Neural cell (in vitro differentiated cells): ENCODE measurements around the gene WDR59. TPM values are rescaled to one million over a fixed set of nuclear protein-coding genes. Genes with fewer than 3 reads are reported as not detected.

Experiments
- H2AFZ ChIP-seq: fragments of 200-600, 300-800 bp; sonication (generic), shearing (Covaris generic); 2 replicates; pipeline ENCODE4 v1.6.0; 2014; ENCODE audit warnings: low read depth, mild to moderate bottlenecking, antibody characterized with exemption, low read length, moderate library complexity
- H3F3A ChIP-seq: fragments of 200-600 bp; shearing (Covaris generic); 2 replicates; pipeline ENCODE4 v1.6.1; 2016; ENCODE audit warnings: mild to moderate bottlenecking, moderate library complexity, mixed read lengths, antibody characterized with exemption, low read length; ENCODE audit not compliant: insufficient read depth, poor library complexity, severe bottlenecking
- H3K27ac ChIP-seq: fragments of 200-600, 300-800 bp; sonication (generic), shearing (Covaris generic); 2 replicates; pipeline ENCODE4 v1.5.1; 2014; ENCODE audit warnings: mild to moderate bottlenecking, low read length, moderate library complexity
- H3K27me3 ChIP-seq: fragments of 300-800, 200-600 bp; sonication (generic), shearing (Covaris generic); 2 replicates; pipeline ENCODE4 v1.6.0; 2014; ENCODE audit warnings: mild to moderate bottlenecking, low read depth, low read length, moderate library complexity; ENCODE audit not compliant: insufficient read depth
- H3K36me3 ChIP-seq: fragments of 300-800, 200-600 bp; sonication (generic), shearing (Covaris generic); 2 replicates; pipeline ENCODE4 v1.5.1; 2014; ENCODE audit warnings: mild to moderate bottlenecking, antibody characterized with exemption, low read length, moderate library complexity; ENCODE audit not compliant: insufficient read depth
- H3K4me2 ChIP-seq: fragments of 300-800, 200-600 bp; sonication (generic), shearing (Covaris generic); 2 replicates; pipeline ENCODE4 v1.6.0; 2014; ENCODE audit warnings: mild to moderate bottlenecking, low read length
- H3K4me3 ChIP-seq: fragments of 300-800, 200-600 bp; sonication (generic), shearing (Covaris generic); 2 replicates; pipeline ENCODE4 v1.5.1; 2014; ENCODE audit warnings: mild to moderate bottlenecking, low read length, moderate library complexity
- H3K79me2 ChIP-seq: fragments of 200-600 bp; shearing (Covaris generic); replicated peaks from 2 replicates; pipeline ENCODE4 v1.6.0; 2014; ENCODE audit warnings: mild to moderate bottlenecking, low read length, moderate library complexity; ENCODE audit not compliant: insufficient read depth
- H3K9ac ChIP-seq: fragments of 300-800, 200-600 bp; sonication (generic), shearing (Covaris generic); 2 replicates; pipeline ENCODE4 v1.6.1; 2016; ENCODE audit warnings: mild to moderate bottlenecking, low read length, mixed read lengths
- H3K9me2 ChIP-seq: fragments of 200-600 bp; shearing (Covaris generic); 2 replicates; pipeline ENCODE4 v1.6.1; 2016; ENCODE audit warnings: mild to moderate bottlenecking, low read length, mixed read lengths; ENCODE audit not compliant: insufficient read depth
- H3K9me3 ChIP-seq: fragments of 200-600, 300-800 bp; sonication (generic), shearing (Covaris generic); 2 replicates; pipeline ENCODE4 v1.6.1; 2016; ENCODE audit warnings: mild to moderate bottlenecking, mixed run types, low read length, moderate library complexity, mixed read lengths
- H4K20me1 ChIP-seq: fragments of 200-600 bp; shearing (Covaris generic); 2 replicates; pipeline ENCODE4 v1.6.1; 2016; ENCODE audit warnings: mild to moderate bottlenecking, mixed run types; ENCODE audit not compliant: insufficient read depth
- EP300 ChIP-seq: fragments of 450-650 bp; conservative IDR thresholded peaks from 2 replicates; pipeline ENCODE4 v1.6.1; 2014; ENCODE audit warnings: antibody characterized with exemption, mild to moderate bottlenecking, moderate library complexity; ENCODE audit not compliant: poor library complexity, severe bottlenecking
- EZH2 ChIP-seq: fragments of 200-600, 300-800 bp; shearing (Covaris generic), sonication (generic); IDR thresholded peaks from 2 replicates; pipeline ENCODE4 v1.6.1; 2014; ENCODE audit warnings: antibody characterized with exemption, low read length, borderline replicate concordance, mild to moderate bottlenecking; ENCODE audit not compliant: insufficient read depth, poor library complexity, severe bottlenecking
- MXI1 ChIP-seq: fragments of 450-650 bp; conservative IDR thresholded peaks from 2 replicates; pipeline ENCODE4 v1.6.1; 2014; ENCODE audit warnings: antibody characterized with exemption, mild to moderate bottlenecking; ENCODE audit not compliant: poor library complexity, severe bottlenecking
- POLR2AphosphoS5 ChIP-seq: IDR thresholded peaks from 2 replicates; pipeline ENCODE4 v1.6.1; 2012
- RAD21 ChIP-seq: fragments of 450-650 bp; conservative IDR thresholded peaks from 2 replicates; pipeline ENCODE4 v1.6.1; 2014; ENCODE audit warnings: antibody characterized with exemption, mild to moderate bottlenecking, moderate library complexity
- SMC3 ChIP-seq: fragments of 450-650 bp; conservative IDR thresholded peaks from 2 replicates; pipeline ENCODE4 v1.6.1; 2014; ENCODE audit warnings: antibody characterized with exemption, mild to moderate bottlenecking, moderate library complexity; ENCODE audit not compliant: poor library complexity
- TAF1 ChIP-seq: IDR thresholded peaks from 2 replicates; pipeline ENCODE4 v1.6.1; 2012; ENCODE audit warnings: low read depth
- polyA plus RNA-seq: library from polyadenylated mRNA; depleted of rRNA; stranded (reverse); fragments of >200 nt; gene quantifications from 2 replicates; pipeline ENCODE4 v1.2.3, GENCODE V29; 2014
- TF ChIP-seq, protein P1 (sequence below): IDR thresholded peaks from 2 replicates; pipeline ENCODE4 v1.6.1; 2012; ENCODE audit warnings: borderline replicate concordance
- TF ChIP-seq, protein P2 (sequence below): fragments of 450-650 bp; IDR thresholded peaks from 2 replicates; pipeline ENCODE4 v1.5.1; 2014; ENCODE audit warnings: antibody characterized with exemption, mild to moderate bottlenecking, moderate library complexity; ENCODE audit not compliant: poor library complexity, severe bottlenecking

The WDR59 gene
- polyA plus RNA-seq, 1 donor from 2014 or later: 20.3 TPM

GRCh38 chr16:75010427-75010826 is 25.5 kb upstream of the WDR59 start:
- H3K9me3 ChIP-seq: no peaks in the 10 kb centered on the region
- no peak overlapping the region for H3K9ac ChIP-seq
- H3K9me2 ChIP-seq: no peaks in the 10 kb centered on the region
- H3K36me3 ChIP-seq: peaks cover 4% of the 10 kb centered on the region
- no peak overlapping the region for H3K27ac ChIP-seq
- TF ChIP-seq, protein P1, sequence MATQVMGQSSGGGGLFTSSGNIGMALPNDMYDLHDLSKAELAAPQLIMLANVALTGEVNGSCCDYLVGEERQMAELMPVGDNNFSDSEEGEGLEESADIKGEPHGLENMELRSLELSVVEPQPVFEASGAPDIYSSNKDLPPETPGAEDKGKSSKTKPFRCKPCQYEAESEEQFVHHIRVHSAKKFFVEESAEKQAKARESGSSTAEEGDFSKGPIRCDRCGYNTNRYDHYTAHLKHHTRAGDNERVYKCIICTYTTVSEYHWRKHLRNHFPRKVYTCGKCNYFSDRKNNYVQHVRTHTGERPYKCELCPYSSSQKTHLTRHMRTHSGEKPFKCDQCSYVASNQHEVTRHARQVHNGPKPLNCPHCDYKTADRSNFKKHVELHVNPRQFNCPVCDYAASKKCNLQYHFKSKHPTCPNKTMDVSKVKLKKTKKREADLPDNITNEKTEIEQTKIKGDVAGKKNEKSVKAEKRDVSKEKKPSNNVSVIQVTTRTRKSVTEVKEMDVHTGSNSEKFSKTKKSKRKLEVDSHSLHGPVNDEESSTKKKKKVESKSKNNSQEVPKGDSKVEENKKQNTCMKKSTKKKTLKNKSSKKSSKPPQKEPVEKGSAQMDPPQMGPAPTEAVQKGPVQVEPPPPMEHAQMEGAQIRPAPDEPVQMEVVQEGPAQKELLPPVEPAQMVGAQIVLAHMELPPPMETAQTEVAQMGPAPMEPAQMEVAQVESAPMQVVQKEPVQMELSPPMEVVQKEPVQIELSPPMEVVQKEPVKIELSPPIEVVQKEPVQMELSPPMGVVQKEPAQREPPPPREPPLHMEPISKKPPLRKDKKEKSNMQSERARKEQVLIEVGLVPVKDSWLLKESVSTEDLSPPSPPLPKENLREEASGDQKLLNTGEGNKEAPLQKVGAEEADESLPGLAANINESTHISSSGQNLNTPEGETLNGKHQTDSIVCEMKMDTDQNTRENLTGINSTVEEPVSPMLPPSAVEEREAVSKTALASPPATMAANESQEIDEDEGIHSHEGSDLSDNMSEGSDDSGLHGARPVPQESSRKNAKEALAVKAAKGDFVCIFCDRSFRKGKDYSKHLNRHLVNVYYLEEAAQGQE: no peak
- H3K79me2 ChIP-seq: peaks cover 95% of the 10 kb centered on the region
- H2AFZ ChIP-seq: no peak overlapping the region
- no peaks in the 10 kb centered on the region for H3K27me3 ChIP-seq
- H3K4me2 ChIP-seq: no peak overlapping the region
- H4K20me1 ChIP-seq: peaks cover 23% of the 10 kb centered on the region
- no peaks in the 10 kb centered on the region for H3F3A ChIP-seq
- no peak overlapping the region for H3K4me3 ChIP-seq

DNA sequence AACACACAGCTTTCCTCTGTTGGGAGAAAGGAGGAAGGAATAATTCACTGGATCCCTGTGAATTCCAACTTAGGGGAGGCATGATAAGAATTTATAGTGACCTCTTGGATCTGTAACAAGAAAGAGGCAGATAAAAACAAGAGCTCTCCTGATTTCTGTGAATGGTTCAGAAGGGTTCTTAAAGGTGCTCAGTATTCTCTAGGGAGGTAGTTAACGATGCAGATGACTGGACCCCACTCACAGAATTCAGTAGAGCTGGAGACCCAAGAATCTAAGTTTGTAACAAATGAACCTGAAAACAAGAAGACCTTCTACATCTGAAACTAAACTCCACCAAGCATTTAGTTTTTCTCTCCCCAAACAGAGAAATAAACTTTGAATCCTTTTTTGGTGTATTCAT is 22.5 kb upstream of the WDR59 start:
- TF ChIP-seq, protein P1: no peak
- no peak for TF ChIP-seq MXI1
- Histone ChIP-seq H3K4me2 (no peak overlapping the region), H3K9me3 (no peaks in the 10 kb centered on the region), H3K9ac (no peak overlapping the region), H3K27ac (no peak overlapping the region), H3K79me2 (peaks cover 99% of the 10 kb centered on the region), H3K9me2 (no peaks in the 10 kb centered on the region), H4K20me1 (peaks cover 43% of the 10 kb centered on the region), H3K36me3 (peaks cover 11% of the 10 kb centered on the region), H3F3A (no peaks in the 10 kb centered on the region), H3K4me3 (no peak overlapping the region), H3K27me3 (no peaks in the 10 kb centered on the region), H2AFZ (no peak overlapping the region)

DNA sequence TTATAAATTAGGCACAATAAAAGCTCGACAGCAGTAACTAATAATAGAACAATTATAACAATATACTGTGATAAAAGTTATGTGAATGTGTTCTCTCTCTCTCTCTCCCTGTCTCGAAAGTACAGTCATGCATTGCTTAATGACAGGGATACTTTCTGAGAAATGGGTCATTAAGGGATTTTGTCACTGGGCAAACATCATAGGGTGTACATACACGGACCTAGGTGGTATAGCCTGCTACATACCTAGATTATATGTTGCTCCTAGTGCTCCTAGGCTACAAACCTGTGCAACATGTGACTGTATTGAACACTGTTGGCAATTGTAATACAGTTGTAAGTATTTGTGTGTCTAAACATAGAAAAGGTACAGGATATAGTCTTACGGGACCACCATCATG is 20.8 kb upstream of the WDR59 start:
- Histone ChIP-seq H3K9me2 (no peaks in the 10 kb centered on the region), H3K27ac (no peak overlapping the region), H3K9me3 (no peaks in the 10 kb centered on the region), H3K9ac (no peak overlapping the region), H3K4me2 (no peak overlapping the region), H3K79me2 (peaks cover 100% of the 10 kb centered on the region), H2AFZ (no peak overlapping the region), H4K20me1 (peaks cover 58% of the 10 kb centered on the region), H3K4me3 (no peak overlapping the region), H3F3A (no peaks in the 10 kb centered on the region), H3K36me3 (peaks cover 11% of the 10 kb centered on the region), H3K27me3 (no peaks in the 10 kb centered on the region)
- TF ChIP-seq EP300 (no peak), RAD21 (no peak), POLR2AphosphoS5 (no peak), EZH2 (no peak), TAF1 (no peak), MXI1 (no peak), SMC3 (no peak)
- TF ChIP-seq, protein P2, sequence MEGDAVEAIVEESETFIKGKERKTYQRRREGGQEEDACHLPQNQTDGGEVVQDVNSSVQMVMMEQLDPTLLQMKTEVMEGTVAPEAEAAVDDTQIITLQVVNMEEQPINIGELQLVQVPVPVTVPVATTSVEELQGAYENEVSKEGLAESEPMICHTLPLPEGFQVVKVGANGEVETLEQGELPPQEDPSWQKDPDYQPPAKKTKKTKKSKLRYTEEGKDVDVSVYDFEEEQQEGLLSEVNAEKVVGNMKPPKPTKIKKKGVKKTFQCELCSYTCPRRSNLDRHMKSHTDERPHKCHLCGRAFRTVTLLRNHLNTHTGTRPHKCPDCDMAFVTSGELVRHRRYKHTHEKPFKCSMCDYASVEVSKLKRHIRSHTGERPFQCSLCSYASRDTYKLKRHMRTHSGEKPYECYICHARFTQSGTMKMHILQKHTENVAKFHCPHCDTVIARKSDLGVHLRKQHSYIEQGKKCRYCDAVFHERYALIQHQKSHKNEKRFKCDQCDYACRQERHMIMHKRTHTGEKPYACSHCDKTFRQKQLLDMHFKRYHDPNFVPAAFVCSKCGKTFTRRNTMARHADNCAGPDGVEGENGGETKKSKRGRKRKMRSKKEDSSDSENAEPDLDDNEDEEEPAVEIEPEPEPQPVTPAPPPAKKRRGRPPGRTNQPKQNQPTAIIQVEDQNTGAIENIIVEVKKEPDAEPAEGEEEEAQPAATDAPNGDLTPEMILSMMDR: no peak
- TF ChIP-seq, protein P1: no peak
